IPS DF 4.7 (cell line): ENCODE results near the gene ACER3.
"Not testable (repeated sequence)": the region's sequence is repeated elsewhere in the genome, so short reads cannot be mapped to it uniquely, and the experiment has no call there.

Source experiments
- DNase-seq: peaks from one replicate; pipeline ENCODE4 v3.0.0-alpha.2; 2013; ENCODE audit warnings: low spot score; ENCODE audit errors: extremely low read depth

ACER3 gene

DNA sequence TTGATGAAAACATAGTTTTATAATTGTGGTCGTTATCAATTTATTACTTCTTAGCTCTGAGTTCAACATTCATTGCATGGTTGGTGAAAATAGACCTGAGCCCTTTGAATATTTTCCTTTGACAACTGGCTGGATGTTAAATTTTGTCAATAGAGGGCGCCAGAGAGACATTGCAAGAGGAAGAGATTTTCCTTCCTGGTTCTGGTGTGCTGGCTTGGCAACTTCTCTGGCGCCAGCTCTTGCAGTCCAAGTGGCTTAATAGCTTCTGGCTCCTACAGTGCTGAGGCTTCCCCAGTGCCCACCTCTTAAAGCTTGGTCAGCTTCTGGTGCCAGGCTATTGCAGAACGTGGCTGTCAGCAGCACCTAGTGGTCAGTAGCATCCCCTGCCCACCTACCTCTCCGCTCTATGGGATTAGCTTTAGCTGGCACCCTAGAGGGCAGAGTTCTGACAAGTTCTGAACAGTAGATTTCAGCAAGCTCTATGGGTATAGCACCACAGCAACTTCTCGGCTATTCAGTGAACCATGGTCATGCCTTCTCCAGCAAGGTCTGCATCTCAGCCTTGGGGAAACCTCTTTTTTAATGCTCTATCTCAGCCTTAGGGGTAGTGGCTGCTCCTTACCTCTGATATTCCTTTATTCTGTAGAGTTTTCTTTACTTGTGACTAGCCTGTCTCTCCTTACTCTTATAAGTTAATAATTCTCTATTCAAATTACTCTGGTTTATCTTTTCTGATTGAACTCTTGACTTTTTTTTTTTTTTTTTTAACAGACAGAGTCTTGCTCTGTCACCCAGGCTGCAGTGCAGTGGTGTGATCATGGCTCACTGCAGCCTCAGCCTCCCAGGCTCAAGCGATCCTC, 59.4 kb downstream of the ACER3 start:
- peak; percentile 58 for DNase-seq

DNA sequence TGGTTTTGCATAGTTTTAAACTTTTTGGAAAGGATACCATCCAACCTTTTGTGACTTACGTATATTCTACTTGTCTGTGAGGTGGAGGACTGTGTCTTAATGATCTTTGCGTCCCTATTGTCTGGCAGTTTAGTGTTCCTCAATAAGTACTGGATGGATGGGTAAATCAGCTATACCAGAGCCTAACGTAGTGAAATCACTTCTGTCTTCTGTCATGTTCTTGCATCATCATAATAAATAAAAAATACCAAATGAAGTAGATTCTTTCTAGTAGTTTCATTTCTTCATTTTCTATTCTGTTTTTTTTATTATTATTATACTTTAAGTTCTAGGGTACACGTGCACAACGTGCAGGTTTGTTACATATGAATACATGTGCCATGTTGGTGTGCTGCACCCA, 66.4 kb downstream of the ACER3 start:
- no peak for DNase-seq

DNA sequence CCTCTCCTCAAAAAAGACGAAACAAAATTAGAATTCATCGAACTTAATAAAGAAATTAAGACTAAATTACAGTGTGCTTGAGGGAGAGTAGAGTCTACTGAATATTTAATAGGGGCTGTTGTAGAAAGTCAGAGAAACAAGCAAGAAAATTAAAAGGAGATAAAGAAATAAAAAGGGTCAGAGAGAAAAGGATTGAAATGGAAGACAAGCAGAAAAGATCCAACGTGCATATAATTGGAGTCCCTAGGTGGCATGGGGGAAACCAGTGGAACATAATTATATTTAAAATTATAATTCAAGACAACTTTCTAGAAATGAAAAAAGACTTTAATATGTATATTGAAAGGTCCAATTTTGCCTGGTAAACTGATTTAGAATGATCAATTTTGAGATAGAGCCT, 74.3 kb downstream of the ACER3 start:
- DNase-seq = no peak

DNA sequence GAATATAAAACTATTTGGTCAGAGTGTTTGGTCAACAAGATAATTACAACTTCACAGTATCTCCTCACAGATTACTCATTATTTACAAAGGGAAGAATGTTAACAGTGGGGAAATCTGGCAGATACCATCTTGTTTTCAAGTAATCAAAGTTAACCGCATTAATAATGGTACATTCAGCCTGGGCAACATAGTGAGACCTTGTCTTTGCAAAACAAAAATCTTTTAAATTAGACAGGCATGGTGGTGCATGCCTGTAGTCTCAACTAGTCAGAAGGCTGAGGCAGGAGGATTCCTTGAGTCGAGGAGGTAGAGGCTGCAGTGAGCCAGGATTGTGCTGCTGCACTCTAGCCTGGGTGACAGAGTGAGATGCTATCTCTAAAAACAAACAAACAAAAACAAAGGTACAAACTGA, 78.5 kb downstream of the ACER3 start:
- DNase-seq = no peak

DNA sequence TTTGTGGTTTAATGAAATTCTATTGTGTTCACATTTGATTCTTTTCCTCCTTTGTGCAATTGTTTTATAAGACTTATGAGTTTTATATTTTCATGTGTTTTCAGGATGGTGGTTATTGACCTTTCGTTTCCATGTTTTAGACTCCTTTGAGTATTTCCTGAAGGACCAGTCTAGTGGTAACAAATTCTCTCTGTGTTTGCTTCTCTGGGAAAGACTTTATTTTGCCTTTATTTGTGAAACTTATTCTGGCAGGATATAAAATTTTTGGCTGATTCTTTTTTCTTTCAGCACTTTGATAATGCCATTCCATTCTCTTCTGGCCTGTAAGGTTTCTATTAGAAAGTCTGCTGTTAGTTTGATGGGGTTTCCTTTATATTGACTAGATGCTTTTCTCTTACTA, 83.5 kb downstream of the ACER3 start:
- DNase-seq = no peak

DNA sequence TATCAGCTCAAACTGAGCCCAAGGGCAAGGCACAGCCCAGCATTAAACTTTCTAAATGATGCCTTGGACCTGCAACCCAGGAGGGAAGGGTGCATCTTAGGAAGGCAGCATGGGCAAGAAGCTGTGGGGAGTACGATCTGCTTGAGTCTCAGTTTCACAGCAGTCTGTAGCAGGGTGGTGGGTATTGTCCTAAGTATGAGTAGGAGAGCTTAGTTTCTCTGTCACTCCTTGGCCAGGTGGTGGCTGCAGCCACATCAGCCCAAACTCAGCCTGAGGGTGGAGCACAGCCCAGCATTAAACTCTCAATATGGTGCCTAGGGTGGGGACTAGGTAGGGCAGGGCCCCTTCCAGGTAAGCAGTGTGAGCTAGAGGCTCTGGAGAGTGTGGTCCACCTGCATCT, 85.5 kb downstream of the ACER3 start:
- no peak for DNase-seq

DNA sequence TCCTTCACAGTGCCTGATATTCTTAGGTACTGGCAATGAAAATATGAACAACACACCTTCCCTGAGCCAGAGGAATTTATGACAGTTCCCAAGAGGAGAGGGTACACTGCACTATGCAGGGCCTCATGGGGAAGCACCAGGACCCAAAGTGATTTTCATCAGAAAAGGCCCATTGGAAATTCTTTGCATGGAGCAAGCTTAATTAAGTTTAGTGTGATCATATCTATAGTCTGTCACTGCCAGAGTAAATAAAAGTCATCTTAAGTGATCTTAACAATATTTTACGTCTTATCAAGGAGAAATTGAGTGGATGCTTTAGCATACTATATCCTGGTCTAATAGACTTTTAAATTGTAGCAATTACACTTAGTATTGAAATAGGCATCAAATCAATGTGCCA, 86.5 kb downstream of the ACER3 start:
- no peak for DNase-seq

DNA sequence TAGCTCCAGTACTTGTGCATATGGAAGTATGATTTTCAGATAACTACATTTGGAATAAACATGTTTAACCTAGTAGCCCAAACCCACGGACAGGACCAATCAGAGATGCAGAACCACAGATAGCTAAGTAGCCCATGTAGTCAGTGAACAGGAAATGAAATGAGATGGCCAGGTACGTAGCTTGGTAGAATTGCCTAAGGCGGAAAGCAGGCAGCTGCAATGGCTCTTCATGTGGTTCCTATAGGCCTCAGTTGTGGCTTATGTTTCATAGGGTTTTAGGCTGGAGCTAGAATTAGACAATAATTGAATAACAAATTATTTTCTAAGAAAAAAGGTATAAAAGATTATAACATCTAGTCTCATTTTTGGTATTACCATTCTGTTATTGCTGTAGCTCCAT, 87.1 kb downstream of the ACER3 start:
- DNase-seq = no peak

DNA sequence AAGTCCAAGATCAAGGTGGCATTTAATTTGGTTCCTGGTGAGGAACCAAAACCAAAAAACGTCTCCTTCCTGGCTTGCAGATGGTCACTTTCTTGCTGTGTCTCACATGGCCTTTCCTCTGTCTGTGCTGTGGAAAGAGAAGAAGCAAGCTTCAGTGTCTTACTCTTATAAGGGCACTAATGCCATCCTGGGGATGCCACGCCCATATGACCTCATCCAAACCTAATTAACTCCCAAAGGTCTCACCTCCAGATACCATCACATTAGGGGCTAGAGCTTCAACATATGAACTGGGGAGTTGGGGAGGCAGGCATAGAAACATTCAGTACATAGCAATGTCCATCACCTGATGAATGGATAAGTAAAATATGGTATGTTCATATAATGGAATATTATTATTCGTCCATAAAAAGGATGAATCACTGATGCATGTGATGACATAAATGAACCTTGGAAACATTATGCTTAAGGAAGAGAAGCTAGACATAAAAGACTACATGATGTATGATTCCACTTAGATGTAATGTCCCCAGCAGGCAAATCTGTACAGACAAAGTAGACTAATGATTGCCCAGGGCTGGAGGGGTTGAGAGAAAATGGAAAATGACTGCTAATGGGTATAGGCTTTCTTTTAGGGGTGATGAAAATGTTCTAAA, 94.9 kb downstream of the ACER3 start:
- DNase-seq = no peak

DNA sequence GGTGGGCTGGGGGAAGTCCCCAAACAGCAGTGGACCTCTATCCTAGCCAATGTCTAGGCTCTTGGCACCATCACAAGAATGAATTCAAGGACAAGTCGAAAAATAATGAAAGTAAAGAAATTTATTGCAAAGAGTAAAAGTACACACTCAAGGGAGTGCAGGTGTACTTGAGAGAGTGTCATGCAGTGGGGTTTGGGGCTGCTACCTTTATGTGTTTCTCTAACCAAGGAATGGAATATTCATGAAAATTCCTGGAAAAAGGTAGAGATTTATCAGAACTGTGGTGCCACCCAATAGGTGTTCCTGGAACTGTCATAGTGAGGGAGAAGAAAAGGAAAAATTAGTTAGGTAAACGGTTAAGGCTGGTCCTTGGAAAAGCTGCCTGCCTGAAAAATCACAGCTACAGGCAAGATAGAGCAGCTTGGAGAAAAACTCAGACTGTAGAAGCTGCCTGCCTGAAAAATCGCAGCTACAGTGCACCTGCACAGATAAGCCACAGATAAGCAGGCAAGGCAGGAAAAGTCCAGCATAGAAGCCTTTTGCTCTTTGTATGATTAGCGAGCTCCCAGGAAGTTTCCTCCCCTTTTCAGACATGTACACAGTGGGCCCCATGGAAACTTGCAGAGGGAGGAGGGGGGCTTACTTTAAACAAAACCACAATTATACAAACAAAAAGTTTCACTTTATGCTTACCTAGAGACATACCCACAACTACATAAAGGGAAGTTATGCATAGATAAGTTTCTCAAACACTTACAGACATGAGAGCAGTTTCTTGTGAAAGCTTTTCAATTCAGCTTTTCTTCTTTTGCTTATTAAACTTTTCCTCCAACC, 102.1 kb downstream of the ACER3 start:
- no peak for DNase-seq

DNA sequence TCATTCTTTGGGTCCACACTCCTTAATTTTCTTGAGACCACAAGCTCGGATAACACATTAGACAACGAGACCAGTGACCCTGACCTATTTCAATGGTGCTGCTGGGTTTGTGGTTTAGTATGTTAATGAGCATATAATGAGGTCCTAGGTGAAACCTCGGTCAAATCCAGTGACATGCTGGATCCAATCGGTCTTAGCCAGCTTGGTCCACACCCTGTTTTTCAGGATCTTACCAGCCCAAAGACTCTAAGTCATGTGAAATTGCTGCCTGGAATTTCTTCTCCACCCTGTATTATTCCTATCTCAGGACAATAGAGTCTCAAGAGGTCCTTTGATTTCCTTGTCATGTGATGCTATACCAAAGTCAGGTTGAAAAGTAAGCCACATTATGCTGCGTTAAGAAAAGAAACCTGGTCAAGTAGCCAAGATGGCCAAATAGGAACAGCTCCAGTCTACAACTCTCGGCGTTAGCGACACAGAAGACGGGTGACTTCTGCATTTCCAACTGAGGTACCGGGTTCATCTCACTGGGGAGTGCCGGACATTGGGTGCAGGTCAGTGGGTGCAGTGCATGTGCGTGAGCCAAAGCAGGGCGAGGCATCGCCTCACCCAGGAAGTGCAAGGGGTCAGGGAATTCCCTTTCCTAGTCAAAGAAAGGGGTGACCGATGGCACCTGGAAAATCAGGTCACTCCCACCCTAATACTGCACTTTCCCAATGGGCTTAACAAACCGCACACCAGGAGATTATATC, 102.9 kb downstream of the ACER3 start:
- not testable (repeated sequence) for DNase-seq

DNA sequence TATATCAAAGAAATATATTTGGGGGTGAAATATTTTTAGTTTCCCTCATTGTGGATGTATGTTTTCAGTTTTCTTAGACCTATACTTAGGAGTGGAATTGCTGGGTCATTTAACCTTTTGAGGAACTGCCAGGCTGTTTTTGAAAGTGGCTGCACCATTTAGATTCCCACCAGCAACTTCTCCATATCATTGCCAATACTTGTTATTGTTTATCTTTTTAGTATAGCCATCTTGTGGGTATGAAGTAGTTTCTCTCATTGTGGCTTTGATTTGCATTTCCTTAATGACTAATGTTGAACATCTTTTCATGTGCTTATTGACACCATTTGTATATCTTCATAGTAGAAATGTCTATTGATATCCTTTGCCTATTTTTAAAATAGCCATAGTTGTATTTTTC, 111.3 kb downstream of the ACER3 start:
- DNase-seq = no peak

DNA sequence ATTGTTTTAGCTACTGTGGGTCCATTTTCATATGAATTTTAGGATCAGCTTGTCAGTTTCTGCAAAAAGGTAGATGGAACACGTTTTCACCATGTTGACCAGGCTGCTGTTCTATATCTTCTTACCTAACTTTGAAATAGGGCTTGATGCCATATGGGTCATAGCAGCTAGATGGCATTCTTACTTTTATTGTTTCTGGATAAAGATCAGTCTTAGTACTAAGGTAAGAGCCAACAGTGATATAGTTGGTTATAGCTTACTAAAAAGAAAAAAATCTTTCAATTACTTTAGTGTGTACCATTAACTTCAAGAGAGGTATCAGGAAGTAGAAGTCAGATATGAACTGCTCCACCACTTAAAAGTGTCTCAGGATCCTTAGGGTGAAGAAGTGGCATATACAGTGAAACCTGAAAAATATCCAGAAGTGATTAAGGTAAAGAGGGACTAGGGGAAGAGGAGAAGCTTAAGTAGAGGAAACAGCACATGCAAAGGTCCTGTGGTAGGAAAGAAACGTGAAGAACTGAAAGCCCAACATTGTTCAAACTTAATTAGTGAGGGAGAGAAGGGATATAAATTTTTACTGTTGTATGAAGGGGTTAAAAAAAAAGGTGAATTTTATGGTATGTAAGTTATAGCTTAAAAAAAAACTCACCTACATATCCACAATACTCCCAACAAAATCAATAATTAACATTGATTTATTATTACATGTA, 113.6 kb downstream of the ACER3 start:
- no peak for DNase-seq

DNA sequence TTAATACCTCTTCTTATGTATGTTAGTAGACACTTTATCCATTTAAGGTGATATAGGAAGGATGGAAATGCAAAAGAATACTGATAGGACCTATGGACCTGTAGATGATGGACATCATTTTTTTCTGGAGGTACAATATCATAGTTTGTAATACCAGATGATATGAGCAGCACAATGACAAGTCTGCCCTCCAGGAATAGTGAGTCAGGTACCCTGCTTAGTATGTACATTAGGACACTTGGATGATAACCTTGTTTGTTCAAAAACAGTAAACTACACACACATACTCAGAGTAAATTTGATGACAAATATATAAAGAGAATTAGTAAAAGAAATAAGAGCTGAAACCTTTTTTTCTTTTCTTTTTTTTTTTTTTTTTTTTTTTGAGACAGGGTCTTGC, 114.8 kb downstream of the ACER3 start:
- DNase-seq = no peak

DNA sequence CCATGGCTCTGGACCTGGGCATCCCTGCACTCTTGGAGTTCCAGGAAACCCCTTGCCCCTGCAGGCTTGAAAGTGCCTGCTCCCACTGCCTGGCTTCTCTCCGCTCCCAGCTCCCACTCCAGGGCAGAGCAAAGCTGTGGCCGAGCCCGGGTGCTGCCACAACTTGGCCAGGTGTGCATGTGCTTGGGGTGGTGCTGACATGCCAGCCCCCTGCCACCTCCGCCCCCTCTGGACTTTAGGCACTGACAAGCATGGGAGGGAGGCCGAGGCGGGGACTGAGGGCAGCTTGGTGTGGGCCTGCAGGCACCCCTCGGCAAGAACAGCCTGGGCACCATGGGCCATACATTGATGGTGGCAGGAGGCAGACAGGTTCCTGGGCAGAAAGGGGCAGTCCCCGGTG, 117.1 kb downstream of the ACER3 start:
- no peak for DNase-seq

DNA sequence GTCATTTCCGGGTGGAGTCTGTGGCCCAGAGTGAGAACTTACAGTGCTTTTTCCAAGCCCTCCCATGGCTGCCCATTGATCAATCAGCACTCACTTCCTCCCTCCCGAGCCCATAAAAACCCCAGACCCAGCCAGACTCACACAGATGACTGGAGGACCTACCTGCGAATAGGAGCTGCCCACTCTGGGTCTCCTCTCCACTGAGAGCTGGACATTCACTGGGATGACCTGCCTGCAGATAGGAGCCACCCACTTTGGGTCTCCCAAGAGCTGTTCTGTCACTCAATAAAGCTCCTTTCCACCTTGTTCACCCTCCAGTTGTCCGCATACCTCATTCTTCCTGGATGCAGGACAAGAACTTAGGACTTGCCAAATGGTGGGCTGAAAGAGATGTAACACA, 117.5 kb downstream of the ACER3 start:
- no peak for DNase-seq

DNA sequence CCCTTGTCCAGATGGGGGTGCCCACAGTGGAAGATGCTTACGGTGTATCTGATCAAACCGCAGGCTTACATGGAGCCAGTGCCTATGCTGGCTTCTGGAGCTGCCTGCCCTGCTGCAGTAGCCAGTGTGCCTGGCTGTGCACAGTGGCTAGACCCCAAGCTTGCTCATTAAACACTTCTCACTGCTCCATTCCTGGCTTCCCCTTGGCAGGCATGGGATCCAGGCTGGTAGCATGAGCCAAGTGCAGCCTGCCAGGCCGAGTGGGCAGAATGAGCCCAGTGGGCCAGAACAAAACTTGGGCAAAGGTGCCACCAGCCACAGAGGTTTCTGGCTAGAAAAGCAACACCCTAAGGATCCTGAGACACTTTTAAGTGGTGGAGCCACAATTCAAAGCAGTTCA, 118.1 kb downstream of the ACER3 start:
- no peak for DNase-seq

DNA sequence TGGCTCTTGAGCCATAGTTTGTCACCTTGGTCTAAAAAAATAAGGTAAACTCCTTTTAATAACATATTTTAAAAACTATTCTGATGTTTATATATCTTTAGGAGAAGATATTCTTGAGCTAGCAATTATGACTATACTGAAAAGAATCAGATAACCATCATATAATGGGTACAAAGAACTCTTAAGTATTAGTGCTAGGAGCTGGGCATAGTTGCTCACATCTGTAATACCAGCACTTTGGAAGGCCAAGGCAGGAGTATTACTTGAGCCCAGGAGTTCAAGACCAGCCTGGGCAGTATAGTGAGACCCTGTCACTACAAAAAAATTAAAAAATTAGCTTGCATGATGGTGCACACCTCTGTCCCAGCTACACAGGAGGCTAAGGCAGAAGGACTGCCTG, 119.5 kb downstream of the ACER3 start:
- no peak for DNase-seq

DNA sequence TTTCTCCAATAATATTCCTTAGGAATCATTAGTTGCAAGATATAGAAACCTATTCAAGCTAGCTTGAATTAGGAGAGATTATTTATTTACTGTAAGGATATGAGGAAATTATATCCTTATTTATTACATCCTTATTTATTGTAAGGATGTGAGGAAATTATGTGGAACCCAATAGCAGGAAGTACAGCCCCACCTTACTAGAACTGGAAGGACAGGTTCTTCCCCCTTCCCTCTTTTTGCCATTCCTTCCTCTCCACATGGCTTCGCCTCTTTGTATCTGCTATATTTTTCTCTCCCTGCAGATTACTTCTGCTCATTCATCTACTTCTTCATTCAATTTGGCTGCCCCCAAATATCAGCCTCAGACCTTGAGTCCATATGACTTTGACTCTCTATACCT, 124.0 kb downstream of the ACER3 start:
- DNase-seq = no peak

DNA sequence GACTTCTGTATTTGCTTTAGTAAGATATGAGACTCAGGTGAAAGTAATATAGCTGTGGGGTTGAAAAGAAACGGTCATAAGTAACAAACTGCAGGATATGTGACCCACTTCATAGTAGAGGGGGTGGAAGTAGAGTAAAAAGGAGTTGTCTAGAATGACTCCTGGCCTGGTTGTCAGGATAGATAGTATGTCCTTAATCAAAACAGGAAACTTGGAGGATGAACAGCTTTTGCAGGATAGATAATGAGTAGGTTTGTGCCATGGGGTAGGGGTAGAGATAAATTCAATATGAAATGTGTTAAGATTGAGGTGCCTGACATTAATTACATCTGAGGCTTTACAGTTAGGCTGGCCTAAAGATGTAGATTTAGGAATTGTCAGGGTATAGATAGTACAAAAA, 126.5 kb downstream of the ACER3 start:
- DNase-seq = no peak

DNA sequence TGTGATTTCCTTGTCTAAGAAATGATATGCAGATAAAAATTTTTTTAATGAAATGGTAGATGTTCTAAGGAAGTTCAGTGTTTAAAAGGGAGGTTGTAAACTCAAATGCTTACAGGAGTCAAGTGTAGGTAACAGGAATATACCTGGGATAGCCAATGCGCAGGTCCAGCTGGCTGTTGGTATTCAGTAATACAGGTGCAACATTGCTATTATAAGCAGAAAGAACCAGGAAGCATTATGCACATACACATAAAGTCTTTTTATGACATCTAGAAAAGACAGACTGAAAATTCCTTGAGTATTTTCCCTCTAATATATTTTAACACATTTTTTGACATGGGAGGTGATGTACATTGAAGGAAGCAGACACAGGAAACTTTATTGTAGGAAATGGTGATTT, 129.9 kb downstream of the ACER3 start:
- no peak for DNase-seq
